ENCODE measurements around the gene CERK. TPM values are rescaled to one million over a fixed set of nuclear protein-coding genes. Genes with fewer than 3 reads are reported as not detected.

The CERK gene
- total RNA-seq, 1 donor = 38.9 TPM

- no peak for TF ChIP-seq CTCF (IDR thresholded peaks at IDR 0.05; ENCODE audit: insufficient read depth, low read depth, low read length)
- H3K4me3 ChIP-seq (ENCODE audit: low read depth, low read length) = no peak overlapping the region
- DNase-seq (ENCODE audit: low read depth) = no peak
Measured at GRCh38 chr22:46708766-46709330, 29.2 kb downstream of the CERK start.

- DNase-seq (ENCODE audit: low read depth) = no peak
- TF ChIP-seq CTCF (IDR thresholded peaks at IDR 0.05; ENCODE audit: insufficient read depth, low read depth, low read length) = no peak
- no peak overlapping the region for H3K4me3 ChIP-seq (ENCODE audit: low read depth, low read length)
Measured at GRCh38 chr22:46707827-46708570, 30.1 kb downstream of the CERK start.

GRCh38 chr22:46707305-46707704 lies 30.7 kb downstream of the CERK start:
- no peak for DNase-seq (ENCODE audit: low read depth)
- TF ChIP-seq CTCF (IDR thresholded peaks at IDR 0.05; ENCODE audit: insufficient read depth, low read depth, low read length) = no peak
- H3K4me3 ChIP-seq (ENCODE audit: low read depth, low read length) = no peak overlapping the region

- no peak for TF ChIP-seq CTCF (IDR thresholded peaks at IDR 0.05; ENCODE audit: insufficient read depth, low read depth, low read length)
- DNase-seq (ENCODE audit: low read depth) = no peak
- no peak overlapping the region for H3K4me3 ChIP-seq (ENCODE audit: low read depth, low read length)
Measured at GRCh38 chr22:46706060-46706459, 32.0 kb downstream of the CERK start.

- TF ChIP-seq CTCF (IDR thresholded peaks at IDR 0.05; ENCODE audit: insufficient read depth, low read depth, low read length) = no peak
- no peak overlapping the region for H3K4me3 ChIP-seq (ENCODE audit: low read depth, low read length)
- DNase-seq (ENCODE audit: low read depth) = no peak
Measured at GRCh38 chr22:46703996-46704370, 34.1 kb downstream of the CERK start.

GRCh38 chr22:46703171-46703995 lies 34.7 kb downstream of the CERK start:
- H3K4me3 ChIP-seq (ENCODE audit: low read depth, low read length) = no peak overlapping the region
- no peak for DNase-seq (ENCODE audit: low read depth)
- no peak for TF ChIP-seq CTCF (IDR thresholded peaks at IDR 0.05; ENCODE audit: insufficient read depth, low read depth, low read length)

All from fibroblast of villous mesenchyme (primary cell).